ENCODE results near the gene ARHGAP9. TPM values are rescaled to one million over a fixed set of nuclear protein-coding genes. Genes with fewer than 3 reads are reported as not detected.

Gene ARHGAP9
- total and polyA plus RNA-seq, 12 donors, result 0.83 to 17.7 (median 3.8) TPM

DNA sequence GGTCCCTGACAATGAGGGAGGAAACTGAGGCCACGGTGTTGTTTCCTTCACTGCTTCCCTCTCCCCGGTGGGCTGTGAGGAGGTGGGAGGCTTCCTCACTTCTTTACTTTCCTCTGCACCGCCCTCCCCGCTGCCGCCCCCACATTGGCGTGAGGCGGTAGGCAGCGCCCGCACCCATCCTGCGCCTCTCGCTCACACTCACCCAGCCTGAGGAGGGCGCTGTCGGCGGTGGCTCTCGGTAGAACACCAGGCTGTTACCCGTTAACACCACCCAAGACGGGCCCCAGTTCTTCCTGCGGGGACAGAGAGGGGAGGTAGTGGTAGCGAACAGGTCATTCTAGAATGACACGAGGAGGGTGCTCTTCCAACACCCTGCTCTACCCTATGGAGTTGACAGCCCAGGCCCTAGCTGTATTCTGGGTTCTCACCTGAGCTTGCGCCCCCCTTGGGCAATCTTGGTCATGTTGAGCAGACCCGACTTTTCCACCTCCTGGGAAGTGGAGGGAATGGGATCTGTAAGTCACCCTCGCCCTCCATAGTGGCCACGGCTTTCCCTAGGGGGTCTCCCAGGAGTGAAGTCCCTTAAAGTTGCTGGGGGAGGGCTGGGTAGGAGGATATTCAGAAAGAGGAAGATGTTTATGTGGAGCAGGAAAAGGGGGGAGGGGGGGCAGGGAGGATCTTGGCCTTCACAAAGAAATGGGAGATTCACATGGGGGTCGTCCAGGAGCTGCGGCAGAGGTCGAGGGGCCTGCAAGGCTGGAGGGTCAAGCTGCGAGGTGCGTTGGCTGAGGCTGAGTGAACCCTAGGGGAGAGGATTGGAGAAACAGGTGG lies 3.3 kb downstream of the ARHGAP9 start:
- WGBS, 2 donors, result 19 to 21% methylated on average over 29 of the region's 29 CpGs
- Histone ChIP-seq H3K4me1 (peaks cover 0 to 72% (median 16%) of the 10 kb centered on the region in 9 donors), H3K36me3 (peaks cover 0 to 38% (median 0%) of the 10 kb centered on the region in 9 donors), H3K4me3 (peak overlapping the region in 9 of 10 donors; percentile 4 to 68 (median 45)), H3K9me3 (no peaks in the 10 kb centered on the region), H3K27me3 (peaks cover 9 to 85% (median 63%) of the 10 kb centered on the region in 7 donors), H3K27ac (peak overlapping the region in 5 of 10 donors; percentile 17 to 95 (median 35))
- ATAC-seq, result peak in 3 of 8 donors; percentile 6 to 28 (median 16)
- intact Hi-C loops (cut with DNase I), result no loop called here
- no peak for DNase-seq
- TF ChIP-seq, protein P1, sequence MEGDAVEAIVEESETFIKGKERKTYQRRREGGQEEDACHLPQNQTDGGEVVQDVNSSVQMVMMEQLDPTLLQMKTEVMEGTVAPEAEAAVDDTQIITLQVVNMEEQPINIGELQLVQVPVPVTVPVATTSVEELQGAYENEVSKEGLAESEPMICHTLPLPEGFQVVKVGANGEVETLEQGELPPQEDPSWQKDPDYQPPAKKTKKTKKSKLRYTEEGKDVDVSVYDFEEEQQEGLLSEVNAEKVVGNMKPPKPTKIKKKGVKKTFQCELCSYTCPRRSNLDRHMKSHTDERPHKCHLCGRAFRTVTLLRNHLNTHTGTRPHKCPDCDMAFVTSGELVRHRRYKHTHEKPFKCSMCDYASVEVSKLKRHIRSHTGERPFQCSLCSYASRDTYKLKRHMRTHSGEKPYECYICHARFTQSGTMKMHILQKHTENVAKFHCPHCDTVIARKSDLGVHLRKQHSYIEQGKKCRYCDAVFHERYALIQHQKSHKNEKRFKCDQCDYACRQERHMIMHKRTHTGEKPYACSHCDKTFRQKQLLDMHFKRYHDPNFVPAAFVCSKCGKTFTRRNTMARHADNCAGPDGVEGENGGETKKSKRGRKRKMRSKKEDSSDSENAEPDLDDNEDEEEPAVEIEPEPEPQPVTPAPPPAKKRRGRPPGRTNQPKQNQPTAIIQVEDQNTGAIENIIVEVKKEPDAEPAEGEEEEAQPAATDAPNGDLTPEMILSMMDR (IDR thresholded peaks at IDR 0.05), result peak in 3 of 9 donors; percentile 17 to 60 (median 20)

DNA sequence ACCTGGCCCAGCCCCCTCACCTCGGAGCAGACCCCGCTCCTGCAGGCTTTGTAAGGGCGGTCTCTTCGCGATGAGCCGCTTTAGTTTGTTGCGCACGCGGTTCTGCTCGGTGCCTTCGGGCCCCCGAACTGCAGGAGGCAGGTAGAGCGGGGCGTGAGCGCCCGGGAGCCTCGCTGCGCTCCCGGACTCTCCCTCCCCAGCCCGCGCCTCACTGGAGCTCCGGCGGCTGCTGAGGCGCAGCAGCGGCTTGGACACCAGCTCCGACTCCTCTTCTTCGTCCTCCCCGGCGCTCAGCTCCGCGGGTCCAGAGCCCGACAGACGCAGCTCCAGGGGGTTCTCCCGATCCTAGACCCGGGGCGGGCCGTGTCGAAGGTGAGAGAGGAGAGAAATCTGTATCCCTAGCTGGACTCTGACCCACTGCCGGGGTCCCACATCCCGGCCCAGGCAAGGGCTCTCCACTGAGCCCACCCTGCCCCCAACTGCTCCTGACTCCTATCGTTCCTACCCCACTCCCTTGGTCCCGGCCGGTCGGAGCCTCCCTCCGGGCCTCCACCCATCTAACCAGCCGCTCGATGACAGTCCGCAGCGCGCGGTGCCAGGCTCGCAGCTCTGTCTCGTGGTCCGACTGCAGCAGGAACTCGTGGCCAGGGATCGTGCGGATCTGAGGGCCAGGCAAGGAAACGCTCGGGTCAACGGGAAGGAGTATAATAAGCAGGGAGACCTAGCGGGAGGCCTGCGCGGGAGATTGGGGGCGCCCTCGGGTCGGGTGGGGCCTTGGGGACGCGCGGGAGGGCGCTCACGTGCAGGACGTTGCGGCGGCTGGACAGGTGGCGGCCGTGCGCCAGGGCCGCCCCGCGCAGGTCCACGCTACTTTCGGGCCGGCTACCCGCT lies 4.2 kb downstream of the ARHGAP9 start:
- TF ChIP-seq, protein P1 (IDR thresholded peaks at IDR 0.05), result no peak
- DNase-seq (no peak), ATAC-seq (peak in 6 of 8 donors; percentile 14 to 54 (median 29))
- Histone ChIP-seq H3K27me3 (peaks cover 9 to 84% (median 66%) of the 10 kb centered on the region in 7 donors), H3K36me3 (peaks cover 0 to 45% (median 0%) of the 10 kb centered on the region in 9 donors), H3K27ac (peak overlapping the region in 2 of 10 donors; percentile 73 to 95), H3K4me3 (peak overlapping the region in 9 of 10 donors; percentile 4 to 68 (median 45)), H3K4me1 (peaks cover 0 to 64% (median 16%) of the 10 kb centered on the region in 9 donors), H3K9me3 (no peaks in the 10 kb centered on the region)
- WGBS, 2 donors, result 4 to 7% methylated on average over 74 to 84 of the region's 84 CpGs
- intact Hi-C loops (cut with DNase I), result no loop called here

DNA sequence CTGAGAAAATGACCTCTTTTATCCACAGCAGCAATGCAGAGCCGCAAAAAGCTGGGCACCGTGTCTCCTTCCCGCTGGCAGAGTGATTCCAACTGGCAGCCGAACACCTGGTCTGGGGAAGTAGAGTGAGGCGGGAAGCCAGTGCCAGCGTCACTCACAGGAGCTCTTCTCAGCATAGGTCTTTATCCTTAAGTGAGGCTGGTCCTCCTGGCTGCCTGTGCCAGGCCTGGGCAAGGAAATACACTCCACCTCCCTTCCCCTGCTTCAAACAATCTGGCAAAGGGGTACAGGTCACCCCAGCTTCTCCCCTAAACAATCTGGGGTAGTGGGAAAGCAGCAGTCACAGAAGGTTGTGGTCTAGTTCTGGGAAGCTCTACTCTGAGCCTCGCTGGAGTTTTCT lies 4.8 kb downstream of the ARHGAP9 start:
- H3K36me3 ChIP-seq, result peaks cover 0 to 51% (median 0%) of the 10 kb centered on the region in 9 donors
- intact Hi-C loops (cut with DNase I), result no loop called here
- no peaks in the 10 kb centered on the region for H3K9me3 ChIP-seq
- TF ChIP-seq, protein P1 (IDR thresholded peaks at IDR 0.05), result no peak
- no peak overlapping the region for H3K27ac ChIP-seq
- DNase-seq (no peak), ATAC-seq (no peak)
- peak overlapping the region in 4 of 10 donors; percentile 18 to 68 (median 42) for H3K4me3 ChIP-seq
- H3K4me1 ChIP-seq, result peaks cover 0 to 57% (median 16%) of the 10 kb centered on the region in 9 donors
- 58 to 71% methylated on average over 7 of the region's 7 CpGs for WGBS, 2 donors
- peaks cover 9 to 85% (median 66%) of the 10 kb centered on the region in 7 donors for H3K27me3 ChIP-seq

DNA sequence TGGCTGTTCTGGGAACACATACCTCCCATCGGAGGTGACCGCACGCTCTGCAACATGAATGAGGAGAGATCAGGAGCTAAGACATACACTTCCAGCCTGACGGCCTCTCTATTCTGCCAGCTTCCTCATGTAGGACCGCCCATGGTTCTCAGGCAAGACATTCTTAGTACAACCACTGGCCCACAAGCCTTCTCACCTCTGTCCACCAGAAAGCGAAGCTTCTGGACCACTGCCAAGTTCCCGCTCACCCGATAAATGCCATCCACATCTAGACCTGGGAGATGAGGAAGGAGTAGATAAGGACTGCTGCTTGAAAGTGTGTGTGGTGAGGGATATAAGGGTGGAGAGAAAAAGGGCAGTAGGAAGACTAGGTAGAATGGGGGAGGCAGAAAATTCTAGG lies 5.2 kb downstream of the ARHGAP9 start:
- Histone ChIP-seq H3K27me3 (peaks cover 9 to 83% (median 62%) of the 10 kb centered on the region in 7 donors), H3K27ac (no peak overlapping the region), H3K9me3 (no peaks in the 10 kb centered on the region), H3K36me3 (peaks cover 0 to 55% (median 0%) of the 10 kb centered on the region in 9 donors), H3K4me3 (no peak overlapping the region), H3K4me1 (peaks cover 0 to 53% (median 16%) of the 10 kb centered on the region in 9 donors)
- TF ChIP-seq, protein P1 (IDR thresholded peaks at IDR 0.05), result no peak
- intact Hi-C loops (cut with DNase I), result no loop called here
- ATAC-seq (no peak), DNase-seq (no peak)
- WGBS, 2 donors, result 65 to 69% methylated on average over 8 of the region's 8 CpGs
